Breast epithelium (tissue), 4 donors: ENCODE data around the gene NR1I3. TPM values are rescaled to one million over a fixed set of nuclear protein-coding genes. Genes with fewer than 3 reads are reported as not detected.
"Not testable (repeated sequence)": the region's sequence is repeated elsewhere in the genome, so short reads cannot be mapped to it uniquely, and the experiment has no call there.

Source experiments
- DNase-seq, 2 donors: peaks; one replicate each; pipeline ENCODE4 v3.0.0-alpha.2; 2019; ENCODE audit warnings: low spot score in 2 of 2
- H3K27ac ChIP-seq, 2 donors: fragments of 200-600 bp; sonication (generic) in 1 of 2; one replicate each; pipeline ENCODE4 v1.5.1; 2016 to 2019; ENCODE audit warnings: mild to moderate bottlenecking in 1 of 2
- H3K27me3 ChIP-seq, 2 donors: fragments of 200-600 bp; sonication (generic) in 1 of 2; one replicate each; pipeline versions ENCODE4 v1.5.1 to v1.6.0; 2017 to 2019; ENCODE audit warnings: control low read depth in 1 of 2, mild to moderate bottlenecking in 1 of 2
- H3K36me3 ChIP-seq: fragments of 200-600 bp; one replicate; pipeline ENCODE4 v1.5.1; 2019
- H3K4me1 ChIP-seq, 2 donors: fragments of 200-600 bp; sonication (generic); one replicate each; pipeline ENCODE4 v1.5.1; 2016 to 2019; ENCODE audit warnings: control low read depth in 1 of 2
- H3K4me3 ChIP-seq, 3 donors: fragments of 200-600 bp; sonication (generic); 1 replicate in 2 of 3; 2 replicates in 1 of 3; pipeline ENCODE4 v1.5.1; 2016 to 2019; ENCODE audit warnings: mild to moderate bottlenecking in 3 of 3, moderate library complexity in 2 of 3
- H3K9me3 ChIP-seq, 2 donors: fragments of 200-600 bp; sonication (generic) in 1 of 2; one replicate each; pipeline ENCODE4 v1.5.1; 2016 to 2019; ENCODE audit warnings: control low read depth in 1 of 2
- CTCF ChIP-seq, 3 donors: fragments of 450-650 bp; IDR thresholded peaks; one replicate each; pipeline ENCODE4 v1.5.1; 2016 to 2017; ENCODE audit warnings: antibody characterized with exemption in 3 of 3, mild to moderate bottlenecking in 3 of 3, moderate library complexity in 3 of 3
- POLR2A ChIP-seq: fragments of 450-650 bp; IDR thresholded peaks from one replicate; pipeline ENCODE4 v1.6.1; 2016; ENCODE audit warnings: antibody characterized with exemption, mild to moderate bottlenecking, moderate library complexity
- POLR2AphosphoS5 ChIP-seq, 3 donors: sonication (generic); formaldehyde crosslinking; IDR thresholded peaks; one replicate each; pipeline ENCODE4 v1.6.1; 2017; ENCODE audit warnings: antibody characterized with exemption in 3 of 3
- intact Hi-C: fragments of 100-400 bp; cut with DNase I; formaldehyde crosslinking; loops from one replicate; pipeline ENCODE4 v1.15.1; 2023; ENCODE audit warnings: low total_unique reads
- total RNA-seq, 3 donors: library from RNA; depleted of rRNA; stranded (reverse); fragments of >200 nt; gene quantifications; one replicate each; pipeline ENCODE4 v1.1.0, GENCODE V29; 2016

NR1I3 gene
- total RNA-seq, 3 donors from 2014 or later: not detected

- H3K4me3 ChIP-seq: peak overlapping the region in 2 of 3 donors; percentile 55 to 69
- DNase-seq: no peak
- peaks cover 9 to 14% of the 10 kb centered on the region in 2 donors for H3K9me3 ChIP-seq
- H3K27ac ChIP-seq: no peak overlapping the region
- H3K4me1 ChIP-seq: no peaks in the 10 kb centered on the region
- intact Hi-C loops: no loop called here
- no peaks in the 10 kb centered on the region for H3K36me3 ChIP-seq
- H3K27me3 ChIP-seq: peaks cover 0 to 16% of the 10 kb centered on the region in 2 donors
- TF ChIP-seq POLR2A: no peak
- TF ChIP-seq CTCF (IDR thresholded peaks at IDR 0.05): no peak
- TF ChIP-seq POLR2AphosphoS5 (IDR thresholded peaks at IDR 0.05): no peak
These were observed 21.3 kb upstream of the NR1I3 start for GRCh38 chr1:161259345-161259702.

- no peak within 1 kb of the TSS for H3K27ac ChIP-seq
- peak in 1 of 2 donors; percentile 56 for DNase-seq
- intact Hi-C loops: no loop called here
- TF ChIP-seq POLR2A: no peak
- TF ChIP-seq CTCF (IDR thresholded peaks at IDR 0.05): no peak
- no peak for TF ChIP-seq POLR2AphosphoS5 (IDR thresholded peaks at IDR 0.05)
- peaks cover 9 to 14% of the 10 kb centered on the region in 2 donors for H3K9me3 ChIP-seq
- peak within 1 kb of the TSS; percentile 26 to 69 (median 55) for H3K4me3 ChIP-seq
- no peaks in the 10 kb centered on the region for H3K36me3 ChIP-seq
- H3K27me3 ChIP-seq: peaks cover 0 to 16% of the 10 kb centered on the region in 2 donors
- H3K4me1 ChIP-seq: no peaks in the 10 kb centered on the region
These were observed 20.7 kb upstream of the NR1I3 start, which contains the start of gene PCP4L1 for GRCh38 chr1:161258439-161259344. Gene PCP4L1 (plus strand): TSS chr1:161258745. CDS start chr1:161258975, 230 bp downstream.

GRCh38 chr1:161257109-161257508, 19.1 kb upstream of the NR1I3 start:
- H3K36me3 ChIP-seq, intact Hi-C loops: not testable (repeated sequence)

GRCh38 chr1:161255955-161256520, 18.0 kb upstream of the NR1I3 start:
- peaks cover 9 to 14% of the 10 kb centered on the region in 2 donors for H3K9me3 ChIP-seq
- intact Hi-C loops, H3K27ac ChIP-seq, H3K4me1 ChIP-seq, H3K36me3 ChIP-seq, H3K4me3 ChIP-seq, DNase-seq: not testable (repeated sequence)
- H3K27me3 ChIP-seq: peaks cover 0 to 16% of the 10 kb centered on the region in 2 donors

More at GRCh38 chr1:161257109-161257508, 19.1 kb upstream of the NR1I3 start:
- H3K4me1 ChIP-seq, H3K4me3 ChIP-seq, DNase-seq, H3K27ac ChIP-seq: not testable (repeated sequence)
- H3K27me3 ChIP-seq: peaks cover 0 to 16% of the 10 kb centered on the region in 2 donors
- peaks cover 9 to 14% of the 10 kb centered on the region in 2 donors for H3K9me3 ChIP-seq

- H3K36me3 ChIP-seq, H3K4me3 ChIP-seq, H3K4me1 ChIP-seq, DNase-seq, H3K27ac ChIP-seq, intact Hi-C loops: not testable (repeated sequence)
- Histone ChIP-seq H3K27me3 (peaks cover 0 to 15% of the 10 kb centered on the region in 2 donors), H3K9me3 (peaks cover 9 to 14% of the 10 kb centered on the region in 2 donors)
These were observed 17.3 kb upstream of the NR1I3 start for GRCh38 chr1:161255302-161255701.

- no peak for DNase-seq
- intact Hi-C loops: no loop called here
- Histone ChIP-seq H3K27me3 (no peaks in the 10 kb centered on the region), H3K9me3 (peaks cover 0 to 4% of the 10 kb centered on the region in 2 donors), H3K27ac (no peak overlapping the region), H3K4me3 (no peak overlapping the region), H3K36me3 (no peaks in the 10 kb centered on the region), H3K4me1 (no peaks in the 10 kb centered on the region)
- TF ChIP-seq CTCF (IDR thresholded peaks at IDR 0.05) (no peak), POLR2A (no peak), POLR2AphosphoS5 (IDR thresholded peaks at IDR 0.05) (no peak)
These were observed 13.6 kb upstream of the NR1I3 start for GRCh38 chr1:161251579-161251978.
